ENCODE measurements around the gene ACTR10.

Gene ACTR10

GRCh38 chr14:58282925-58283593 is 83.1 kb downstream of the ACTR10 start:
- no peak for DNase-seq

GRCh38 chr14:58283730-58284129 is 83.8 kb downstream of the ACTR10 start:
- no peak for DNase-seq

GRCh38 chr14:58285132-58285531 is 85.2 kb downstream of the ACTR10 start:
- DNase-seq: no peak
